Naive B cell (primary cell): ENCODE measurements around the gene RABGAP1L. TPM values are rescaled to one million over a fixed set of nuclear protein-coding genes. Genes with fewer than 3 reads are reported as not detected.

Source experiments
- ATAC-seq, 2 donors: fragments of 150-1000 bp; cut with Tn5 transposase; 2 replicates each; pipeline ENCODE4 v1.10.0; 2021; ENCODE audit warnings: low read depth in 2 of 2, mild to moderate bottlenecking in 2 of 2, moderate library complexity in 2 of 2
- DNase-seq: peaks from one replicate; pipeline ENCODE4 v3.0.0; 2022
- H3K27ac Mint-ChIP-seq, 6 donors: one replicate each; pipeline ENCODE4 v1.8.0; 2020 to 2022; ENCODE audit warnings: mild to moderate bottlenecking in 6 of 6, mixed read lengths in 6 of 6, moderate library complexity in 5 of 6, inconsistent platforms in 2 of 6
- H3K27me3 Mint-ChIP-seq, 3 donors: one replicate each; pipeline ENCODE4 v1.8.0; 2021 to 2022; ENCODE audit warnings: mixed read lengths in 3 of 3, mild to moderate bottlenecking in 1 of 3
- H3K36me3 Mint-ChIP-seq, 2 donors: one replicate each; pipeline ENCODE4 v1.8.0; 2020 to 2022; ENCODE audit warnings: mixed read lengths in 2 of 2, inconsistent platforms in 1 of 2, mild to moderate bottlenecking in 1 of 2
- H3K4me1 Mint-ChIP-seq, 3 donors: one replicate each; pipeline ENCODE4 v1.8.0; 2020 to 2022; ENCODE audit warnings: mixed read lengths in 3 of 3, inconsistent platforms in 1 of 3, mild to moderate bottlenecking in 1 of 3, moderate library complexity in 1 of 3
- H3K4me3 Mint-ChIP-seq, 8 donors: one replicate each; pipeline ENCODE4 v1.8.0; 2020 to 2022; ENCODE audit warnings: mild to moderate bottlenecking in 8 of 8, mixed read lengths in 8 of 8, moderate library complexity in 8 of 8, inconsistent platforms in 2 of 8
- H3K9me3 Mint-ChIP-seq, 7 donors: one replicate each; pipeline ENCODE4 v1.8.0; 2020 to 2022; ENCODE audit warnings: mixed read lengths in 7 of 7, mild to moderate bottlenecking in 5 of 7, inconsistent platforms in 2 of 7, moderate library complexity in 1 of 7
- polyA plus RNA-seq, 6 donors: library from polyadenylated mRNA; unstranded; fragments of 300-500 nt; fragmentation: Illumina TruSeq; gene quantifications; one replicate each; pipeline ENCODE4 v1.2.3, GENCODE V29; 2021; ENCODE audit warnings: low read depth in 6 of 6

RABGAP1L gene
- polyA plus RNA-seq, 6 donors from 2014 or later, result 24.0 to 90.2 (median 79.0) TPM

GRCh38 chr1:174761335-174761734, 602.0 kb downstream of the RABGAP1L start:
- DNase-seq, result no peak
- Mint-ChIP-seq H3K27me3 (no peaks in the 10 kb centered on the region), H3K27ac (no peak overlapping the region), H3K4me1 (peaks cover 3 to 15% (median 8%) of the 10 kb centered on the region in 3 donors), H3K36me3 (peaks cover 4 to 19% of the 10 kb centered on the region in 2 donors), H3K9me3 (peaks cover 0 to 4% (median 2%) of the 10 kb centered on the region in 7 donors), H3K4me3 (no peak overlapping the region)
- no peak for ATAC-seq

GRCh38 chr1:174761901-174762585, 602.7 kb downstream of the RABGAP1L start:
- Mint-ChIP-seq H3K4me3 (peak overlapping the region in 2 of 8 donors; percentile 0 to 79), H3K4me1 (peaks cover 5 to 19% (median 15%) of the 10 kb centered on the region in 3 donors), H3K27ac (peak overlapping the region in 4 of 6 donors; percentile 32 to 65 (median 44)), H3K27me3 (no peaks in the 10 kb centered on the region), H3K9me3 (peaks cover 0 to 4% (median 2%) of the 10 kb centered on the region in 7 donors), H3K36me3 (peaks cover 4 to 19% of the 10 kb centered on the region in 2 donors)
- ATAC-seq, result no peak
- DNase-seq, result no peak

GRCh38 chr1:174764191-174764590, 604.9 kb downstream of the RABGAP1L start:
- Mint-ChIP-seq H3K9me3 (peaks cover 0 to 4% (median 0%) of the 10 kb centered on the region in 7 donors), H3K4me3 (no peak overlapping the region), H3K36me3 (peaks cover 4 to 7% of the 10 kb centered on the region in 2 donors), H3K27me3 (no peaks in the 10 kb centered on the region), H3K4me1 (peaks cover 5 to 19% (median 16%) of the 10 kb centered on the region in 3 donors), H3K27ac (peak overlapping the region in 1 of 6 donors; percentile 18)
- DNase-seq (no peak), ATAC-seq (no peak)

GRCh38 chr1:174766727-174767126, 607.4 kb downstream of the RABGAP1L start:
- H3K27me3 Mint-ChIP-seq, result no peaks in the 10 kb centered on the region
- H3K27ac Mint-ChIP-seq, result peak overlapping the region in 3 of 6 donors; percentile 13 to 24 (median 16)
- ATAC-seq, result no peak
- H3K4me1 Mint-ChIP-seq, result peaks cover 5 to 23% (median 16%) of the 10 kb centered on the region in 3 donors
- no peaks in the 10 kb centered on the region for H3K36me3 Mint-ChIP-seq
- peaks cover 0 to 4% (median 0%) of the 10 kb centered on the region in 7 donors for H3K9me3 Mint-ChIP-seq
- no peak overlapping the region for H3K4me3 Mint-ChIP-seq
- no peak for DNase-seq

GRCh38 chr1:174768516-174768915, 609.2 kb downstream of the RABGAP1L start:
- Mint-ChIP-seq H3K4me3 (no peak overlapping the region), H3K36me3 (no peaks in the 10 kb centered on the region), H3K27ac (peak overlapping the region in 2 of 6 donors; percentile 58 to 74), H3K4me1 (peaks cover 5 to 19% (median 10%) of the 10 kb centered on the region in 3 donors), H3K9me3 (peaks cover 0 to 4% (median 0%) of the 10 kb centered on the region in 7 donors), H3K27me3 (no peaks in the 10 kb centered on the region)
- no peak for DNase-seq
- no peak for ATAC-seq

GRCh38 chr1:174768949-174769348, 609.6 kb downstream of the RABGAP1L start:
- Mint-ChIP-seq H3K9me3 (peaks cover 0 to under 1% (median 0%) of the 10 kb centered on the region in 7 donors), H3K36me3 (no peaks in the 10 kb centered on the region), H3K27ac (peak overlapping the region in 4 of 6 donors; percentile 38 to 74 (median 52)), H3K27me3 (no peaks in the 10 kb centered on the region), H3K4me3 (no peak overlapping the region), H3K4me1 (peaks cover 3 to 15% (median 10%) of the 10 kb centered on the region in 3 donors)
- ATAC-seq, result no peak
- no peak for DNase-seq

GRCh38 chr1:174769961-174770549, 610.7 kb downstream of the RABGAP1L start:
- peaks cover 0 to 5% of the 10 kb centered on the region in 2 donors for H3K36me3 Mint-ChIP-seq
- H3K9me3 Mint-ChIP-seq, result peaks cover 0 to 1% (median 0%) of the 10 kb centered on the region in 7 donors
- peak; percentile 32 for DNase-seq
- peak; percentile 34 to 45 for ATAC-seq
- no peak overlapping the region for H3K27ac Mint-ChIP-seq
- peaks cover 2 to 16% (median 14%) of the 10 kb centered on the region in 3 donors for H3K4me1 Mint-ChIP-seq
- H3K4me3 Mint-ChIP-seq, result no peak overlapping the region
- no peaks in the 10 kb centered on the region for H3K27me3 Mint-ChIP-seq

- no peak for DNase-seq
- H3K36me3 Mint-ChIP-seq, result peaks cover 6 to 20% of the 10 kb centered on the region in 2 donors
Measured at GRCh38 chr1:174775621-174776020, 616.3 kb downstream of the RABGAP1L start.

GRCh38 chr1:174777262-174777661, 617.9 kb downstream of the RABGAP1L start:
- peaks cover 0 to 4% (median 0%) of the 10 kb centered on the region in 7 donors for H3K9me3 Mint-ChIP-seq
- H3K27me3 Mint-ChIP-seq, result no peaks in the 10 kb centered on the region
- peaks cover 14 to 25% (median 24%) of the 10 kb centered on the region in 3 donors for H3K4me1 Mint-ChIP-seq
- H3K36me3 Mint-ChIP-seq, result peaks cover 6 to 20% of the 10 kb centered on the region in 2 donors
- peak; percentile 95 to 100 for ATAC-seq
- peak overlapping the region in 2 of 8 donors; percentile 8 to 29 for H3K4me3 Mint-ChIP-seq
- DNase-seq, result peak; percentile 11
- H3K27ac Mint-ChIP-seq, result peak overlapping the region in 5 of 6 donors; percentile 41 to 94 (median 75)

More at GRCh38 chr1:174775621-174776020, 616.3 kb downstream of the RABGAP1L start:
- peaks cover 0 to 2% (median 0%) of the 10 kb centered on the region in 7 donors for H3K9me3 Mint-ChIP-seq
- H3K27me3 Mint-ChIP-seq, result no peaks in the 10 kb centered on the region
- H3K4me1 Mint-ChIP-seq, result peaks cover 14 to 27% (median 25%) of the 10 kb centered on the region in 3 donors
- ATAC-seq, result no peak
- peak overlapping the region in 2 of 6 donors; percentile 59 to 81 for H3K27ac Mint-ChIP-seq
- H3K4me3 Mint-ChIP-seq, result no peak overlapping the region

- Mint-ChIP-seq H3K36me3 (peaks cover 0 to 10% of the 10 kb centered on the region in 2 donors), H3K4me1 (peaks cover 5 to 20% (median 7%) of the 10 kb centered on the region in 3 donors), H3K27ac (no peak overlapping the region), H3K4me3 (no peak overlapping the region), H3K9me3 (peaks cover 0 to 4% (median 0%) of the 10 kb centered on the region in 7 donors), H3K27me3 (no peaks in the 10 kb centered on the region)
- DNase-seq (no peak), ATAC-seq (no peak)
Measured at GRCh38 chr1:174785510-174785909, 626.2 kb downstream of the RABGAP1L start.

GRCh38 chr1:174786358-174786757, 627.0 kb downstream of the RABGAP1L start:
- Mint-ChIP-seq H3K27me3 (no peaks in the 10 kb centered on the region), H3K27ac (peak overlapping the region in 1 of 6 donors; percentile 33), H3K9me3 (peaks cover 0 to 2% (median 0%) of the 10 kb centered on the region in 7 donors), H3K4me1 (peaks cover 5 to 20% (median 7%) of the 10 kb centered on the region in 3 donors), H3K4me3 (no peak overlapping the region), H3K36me3 (peaks cover 0 to 10% of the 10 kb centered on the region in 2 donors)
- DNase-seq, result no peak
- no peak for ATAC-seq

GRCh38 chr1:174786760-174787159, 627.4 kb downstream of the RABGAP1L start:
- Mint-ChIP-seq H3K4me1 (peaks cover 5 to 20% (median 7%) of the 10 kb centered on the region in 3 donors), H3K4me3 (no peak overlapping the region), H3K9me3 (peaks cover 0 to under 1% (median 0%) of the 10 kb centered on the region in 7 donors), H3K27ac (peak overlapping the region in 2 of 6 donors; percentile 21 to 33), H3K36me3 (peaks cover 0 to 10% of the 10 kb centered on the region in 2 donors), H3K27me3 (no peaks in the 10 kb centered on the region)
- no peak for ATAC-seq
- DNase-seq, result no peak

- ATAC-seq (no peak), DNase-seq (no peak)
- Mint-ChIP-seq H3K36me3 (peaks cover 0 to 6% of the 10 kb centered on the region in 2 donors), H3K4me3 (no peak overlapping the region), H3K9me3 (no peaks in the 10 kb centered on the region), H3K27ac (no peak overlapping the region), H3K4me1 (peaks cover 5 to 13% (median 7%) of the 10 kb centered on the region in 3 donors), H3K27me3 (no peaks in the 10 kb centered on the region)
Measured at GRCh38 chr1:174788981-174789380, 629.7 kb downstream of the RABGAP1L start.
